Hematopoietic multipotent progenitor cell treated with erythropoietin and hydrocortisone succinate and interleukin-3 and kit ligand, for 4 days (in vitro differentiated cells): ENCODE data around the gene KIF13A.
"Not testable (repeated sequence)": the region's sequence is repeated elsewhere in the genome, so short reads cannot be mapped to it uniquely, and the experiment has no call there.

ENCODE experiments used
- DNase-seq: peaks from one replicate; pipeline ENCODE4 v3.0.0-alpha.2; 2015

KIF13A gene

GRCh38 chr6:17869010-17869752, 118.3 kb downstream of the KIF13A start:
- DNase-seq, result peak; percentile 47

- no peak for DNase-seq
Measured at GRCh38 chr6:17867880-17868279, 119.6 kb downstream of the KIF13A start.

GRCh38 chr6:17866876-17867444, 120.5 kb downstream of the KIF13A start:
- DNase-seq, result no peak

GRCh38 chr6:17865798-17866725, 121.4 kb downstream of the KIF13A start:
- DNase-seq, result no peak

- no peak for DNase-seq
Measured at GRCh38 chr6:17865243-17865642, 122.2 kb downstream of the KIF13A start.

- peak; percentile 39 for DNase-seq
Measured at GRCh38 chr6:17863901-17864754, 123.3 kb downstream of the KIF13A start.

- no peak for DNase-seq
Measured at GRCh38 chr6:17861361-17861760, 126.1 kb downstream of the KIF13A start.

- peak; percentile 41 for DNase-seq
Measured at GRCh38 chr6:17859846-17860245, 127.6 kb downstream of the KIF13A start.

- no peak for DNase-seq
Measured at GRCh38 chr6:17858584-17858983, 128.9 kb downstream of the KIF13A start.

GRCh38 chr6:17857188-17857587, 130.2 kb downstream of the KIF13A start:
- not testable (repeated sequence) for DNase-seq

- DNase-seq, result peak; percentile 62
Measured at GRCh38 chr6:17856306-17856705, 131.1 kb downstream of the KIF13A start.

- no peak for DNase-seq
Measured at GRCh38 chr6:17855381-17855780, 132.1 kb downstream of the KIF13A start.

- no peak for DNase-seq
Measured at GRCh38 chr6:17853533-17853932, 133.9 kb downstream of the KIF13A start.

- DNase-seq, result peak; percentile 27
Measured at GRCh38 chr6:17851720-17852161, 135.7 kb downstream of the KIF13A start.

- no peak for DNase-seq
Measured at GRCh38 chr6:17851001-17851719, 136.3 kb downstream of the KIF13A start.

- DNase-seq, result no peak
Measured at GRCh38 chr6:17850281-17850680, 137.2 kb downstream of the KIF13A start.

- DNase-seq, result no peak
Measured at GRCh38 chr6:17847203-17847760, 140.2 kb downstream of the KIF13A start.

GRCh38 chr6:17846762-17847161, 140.7 kb downstream of the KIF13A start:
- DNase-seq, result no peak

- DNase-seq, result no peak
Measured at GRCh38 chr6:17845598-17845997, 141.8 kb downstream of the KIF13A start.

GRCh38 chr6:17844967-17845366, 142.5 kb downstream of the KIF13A start:
- DNase-seq, result not testable (repeated sequence)
